Measurements from ENCODE around the gene SPEF2. TPM values are rescaled to one million over a fixed set of nuclear protein-coding genes. Genes with fewer than 3 reads are reported as not detected.

The SPEF2 gene
- polyA plus RNA-seq, 1 experiment = 4.0 TPM

DNA sequence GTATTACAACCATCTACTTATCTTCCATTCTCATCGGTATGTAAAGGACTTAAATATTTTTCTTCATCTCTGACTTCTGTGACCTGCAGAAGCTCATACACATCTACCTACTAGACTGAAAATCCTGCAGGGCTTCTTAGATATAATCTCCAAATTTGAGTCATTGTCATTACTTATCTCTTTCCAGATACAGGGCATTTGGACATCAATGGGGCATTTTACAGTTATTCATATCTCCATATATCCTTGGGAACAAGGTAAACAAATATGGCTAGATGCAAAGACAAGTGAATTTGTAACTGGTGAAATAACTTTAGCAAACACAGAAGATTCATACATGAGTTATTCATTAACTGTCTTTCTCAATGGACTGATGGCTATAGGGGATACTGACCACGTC lies 201.4 kb downstream of the SPEF2 start:
- ChIA-PET POLR2A (no interaction called here), CTCF (interaction anchor here (1.4 kb wide), 1 partner anchor 168 kb away, joined by 4 read pairs; no protein-coding TSS in a partner anchor)
- no peak overlapping the region for H3K4me3 ChIP-seq (ENCODE audit: low read depth, low read length)
- no peaks in the 10 kb centered on the region for H3K27me3 ChIP-seq (ENCODE audit: control insufficient read depth, insufficient read depth, low read length)
- TF ChIP-seq, protein P1, sequence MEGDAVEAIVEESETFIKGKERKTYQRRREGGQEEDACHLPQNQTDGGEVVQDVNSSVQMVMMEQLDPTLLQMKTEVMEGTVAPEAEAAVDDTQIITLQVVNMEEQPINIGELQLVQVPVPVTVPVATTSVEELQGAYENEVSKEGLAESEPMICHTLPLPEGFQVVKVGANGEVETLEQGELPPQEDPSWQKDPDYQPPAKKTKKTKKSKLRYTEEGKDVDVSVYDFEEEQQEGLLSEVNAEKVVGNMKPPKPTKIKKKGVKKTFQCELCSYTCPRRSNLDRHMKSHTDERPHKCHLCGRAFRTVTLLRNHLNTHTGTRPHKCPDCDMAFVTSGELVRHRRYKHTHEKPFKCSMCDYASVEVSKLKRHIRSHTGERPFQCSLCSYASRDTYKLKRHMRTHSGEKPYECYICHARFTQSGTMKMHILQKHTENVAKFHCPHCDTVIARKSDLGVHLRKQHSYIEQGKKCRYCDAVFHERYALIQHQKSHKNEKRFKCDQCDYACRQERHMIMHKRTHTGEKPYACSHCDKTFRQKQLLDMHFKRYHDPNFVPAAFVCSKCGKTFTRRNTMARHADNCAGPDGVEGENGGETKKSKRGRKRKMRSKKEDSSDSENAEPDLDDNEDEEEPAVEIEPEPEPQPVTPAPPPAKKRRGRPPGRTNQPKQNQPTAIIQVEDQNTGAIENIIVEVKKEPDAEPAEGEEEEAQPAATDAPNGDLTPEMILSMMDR (IDR thresholded peaks at IDR 0.05; ENCODE audit: insufficient read depth, low read depth, low read length) = no peak
- H3K36me3 ChIP-seq (ENCODE audit: control insufficient read depth, insufficient read depth, low read length) = no peaks in the 10 kb centered on the region
- DNase-seq (ENCODE audit: low read depth) = no peak

DNA sequence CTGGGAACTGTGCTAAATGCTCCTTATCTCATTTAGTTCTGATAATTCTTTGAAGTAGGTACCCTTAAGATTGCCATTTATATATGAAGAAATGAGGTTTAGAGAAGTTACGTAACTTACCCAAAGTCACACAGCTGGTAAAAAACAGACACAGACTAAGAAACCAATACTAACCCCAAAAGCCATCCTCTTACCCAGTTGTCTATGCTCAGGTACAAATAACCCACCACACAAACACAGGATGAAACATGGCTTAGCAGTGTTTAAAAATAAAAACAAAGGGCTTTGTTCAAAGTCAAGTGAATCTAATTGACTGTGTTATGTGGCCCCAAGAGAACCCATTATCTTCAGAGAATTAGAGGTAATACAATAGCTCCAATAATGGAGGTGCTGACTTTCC lies 202.0 kb downstream of the SPEF2 start:
- DNase-seq (ENCODE audit: low read depth) = no peak
- POLR2A ChIA-PET = no interaction called here
- H3K36me3 ChIP-seq (ENCODE audit: control insufficient read depth, insufficient read depth, low read length) = no peaks in the 10 kb centered on the region

DNA sequence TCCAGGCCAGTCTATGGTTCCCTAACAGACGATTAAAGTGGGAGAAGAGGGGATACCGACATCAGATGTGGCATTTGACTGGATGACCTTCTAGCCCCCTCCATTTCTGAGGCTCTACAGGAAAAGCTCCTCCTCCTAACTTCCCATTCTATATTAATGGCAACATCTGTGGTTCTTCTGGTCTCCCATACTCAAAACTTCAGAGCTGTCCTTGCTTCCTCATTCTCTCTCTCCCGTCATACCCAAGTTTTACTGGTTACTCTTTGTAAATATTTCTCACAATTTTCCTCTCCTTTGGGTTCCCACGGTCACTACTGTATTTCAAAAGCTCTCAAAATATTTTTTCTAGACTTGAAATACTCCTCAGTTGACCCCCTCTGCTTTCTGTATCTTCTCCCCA lies 203.1 kb downstream of the SPEF2 start:
- Histone ChIP-seq H3K27me3 (ENCODE audit: control insufficient read depth, insufficient read depth, low read length) (no peaks in the 10 kb centered on the region), H3K36me3 (ENCODE audit: control insufficient read depth, insufficient read depth, low read length) (no peaks in the 10 kb centered on the region), H3K4me3 (ENCODE audit: low read depth, low read length) (no peak overlapping the region)
- TF ChIP-seq, protein P1 (IDR thresholded peaks at IDR 0.05; ENCODE audit: insufficient read depth, low read depth, low read length) = no peak
- ChIA-PET POLR2A (no interaction called here), CTCF (interaction anchor here (0.6 to 1.2 kb wide), 3 partner anchors 9 to 106 kb away, joined by 3 read pairs; no protein-coding TSS in a partner anchor)
- no peak for DNase-seq (ENCODE audit: low read depth)

More for the DNA sequence above, 202.0 kb downstream of the SPEF2 start:
- CTCF ChIA-PET = interaction anchor here (1.4 kb wide), 1 partner anchor 169 kb away, joined by 4 read pairs; no protein-coding TSS in a partner anchor
- Histone ChIP-seq H3K27me3 (ENCODE audit: control insufficient read depth, insufficient read depth, low read length) (no peaks in the 10 kb centered on the region), H3K4me3 (ENCODE audit: low read depth, low read length) (no peak overlapping the region)
- TF ChIP-seq, protein P1 (IDR thresholded peaks at IDR 0.05; ENCODE audit: insufficient read depth, low read depth, low read length) = no peak

DNA sequence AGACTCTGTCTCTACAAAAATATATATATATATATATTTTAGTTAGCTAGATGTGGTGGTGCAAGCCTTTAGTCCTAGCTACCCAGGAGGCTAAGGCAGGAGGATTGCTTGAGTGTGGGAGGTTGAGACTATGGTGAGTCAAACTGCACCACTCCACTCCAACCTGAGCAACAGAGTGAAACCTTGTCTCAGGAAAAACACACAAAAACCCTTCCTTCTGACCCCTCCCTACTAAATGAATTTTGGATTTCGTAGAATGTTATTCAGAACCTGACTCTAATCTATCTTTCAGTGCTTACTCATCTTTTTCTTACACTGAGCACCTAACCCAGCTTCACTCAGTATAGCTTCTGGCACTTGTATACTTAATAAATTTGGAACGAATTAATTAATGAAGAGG lies 203.8 kb downstream of the SPEF2 start:
- TF ChIP-seq, protein P1 (IDR thresholded peaks at IDR 0.05; ENCODE audit: insufficient read depth, low read depth, low read length) = no peak
- H3K4me3 ChIP-seq (ENCODE audit: low read depth, low read length) = no peak overlapping the region
- ChIA-PET POLR2A (no interaction called here), CTCF (interaction anchor here (0.6 to 1.5 kb wide), 3 partner anchors 8 to 204 kb away, joined by 3 to 6 read pairs (median 3); partner anchors contain the start of gene SPEF2)
- no peaks in the 10 kb centered on the region for H3K27me3 ChIP-seq (ENCODE audit: control insufficient read depth, insufficient read depth, low read length)
- DNase-seq (ENCODE audit: low read depth) = no peak
- no peaks in the 10 kb centered on the region for H3K36me3 ChIP-seq (ENCODE audit: control insufficient read depth, insufficient read depth, low read length)

DNA sequence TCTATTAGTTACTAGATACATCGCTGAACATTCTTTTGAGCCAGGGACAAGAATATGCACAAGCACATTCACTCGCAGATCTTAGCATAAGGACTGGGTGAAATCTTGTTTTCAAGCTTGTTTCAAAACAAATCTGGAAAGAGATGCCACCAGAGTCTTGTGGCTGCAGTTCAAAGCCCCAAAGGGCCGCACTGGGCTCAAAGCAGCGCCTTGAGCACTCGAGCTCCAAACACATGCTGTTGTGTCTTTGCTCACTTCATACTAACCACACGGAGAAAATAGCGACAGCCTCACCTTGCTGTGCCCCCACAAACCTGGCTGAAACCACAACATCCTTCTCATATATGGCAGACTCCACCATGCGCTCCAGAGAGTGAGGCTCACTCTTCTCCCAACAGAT lies 204.8 kb downstream of the SPEF2 start:
- ChIA-PET POLR2A (no interaction called here), CTCF (interaction anchor here (1.3 to 1.5 kb wide), 2 partner anchors 32 to 45 kb away, joined by 3 to 6 read pairs; no protein-coding TSS in a partner anchor)
- TF ChIP-seq, protein P1 (IDR thresholded peaks at IDR 0.05; ENCODE audit: insufficient read depth, low read depth, low read length) = no peak
- no peaks in the 10 kb centered on the region for H3K27me3 ChIP-seq (ENCODE audit: control insufficient read depth, insufficient read depth, low read length)
- H3K36me3 ChIP-seq (ENCODE audit: control insufficient read depth, insufficient read depth, low read length) = no peaks in the 10 kb centered on the region
- no peak overlapping the region for H3K4me3 ChIP-seq (ENCODE audit: low read depth, low read length)
- no peak for DNase-seq (ENCODE audit: low read depth)

Measured in BJ (cell line).